HG03442 (cell line): ENCODE results near the gene AGMAT.
"Not testable (repeated sequence)": the region's sequence is repeated elsewhere in the genome, so short reads cannot be mapped to it uniquely, and the experiment has no call there.

ENCODE experiments used
- ATAC-seq: cut with Tn5 transposase; IDR thresholded peaks from one replicate; pipeline ENCODE4 v1.9.1; 2021; ENCODE audit warnings: mild to moderate bottlenecking, moderate library complexity; ENCODE audit not compliant: unreplicated experiment

The AGMAT gene

GRCh38 chr1:15616373-15617172, 31.7 kb upstream of the AGMAT start:
- ATAC-seq, result peak; percentile 24

- no peak for ATAC-seq
Measured at GRCh38 chr1:15610167-15610566, 25.3 kb upstream of the AGMAT start.

DNA sequence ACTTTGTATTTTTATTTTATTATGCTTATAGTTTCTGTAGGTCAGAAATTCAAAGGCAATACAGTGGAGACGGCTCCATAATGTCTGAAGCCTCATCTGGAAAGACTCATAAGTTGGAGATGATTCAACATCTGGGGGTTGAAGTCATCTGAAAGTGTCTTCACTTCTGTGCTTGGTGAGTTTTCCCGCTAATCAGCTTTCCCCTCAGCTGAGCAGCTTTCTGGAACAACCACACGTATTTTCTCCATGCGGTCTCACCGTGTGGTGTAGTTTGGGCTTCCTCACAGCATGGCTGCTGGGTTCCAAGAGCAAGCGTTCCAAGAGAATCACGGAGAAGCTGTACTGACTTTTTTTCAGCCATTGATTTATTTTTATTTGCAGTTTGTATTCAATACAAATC, 24.8 kb upstream of the AGMAT start:
- no peak for ATAC-seq

DNA sequence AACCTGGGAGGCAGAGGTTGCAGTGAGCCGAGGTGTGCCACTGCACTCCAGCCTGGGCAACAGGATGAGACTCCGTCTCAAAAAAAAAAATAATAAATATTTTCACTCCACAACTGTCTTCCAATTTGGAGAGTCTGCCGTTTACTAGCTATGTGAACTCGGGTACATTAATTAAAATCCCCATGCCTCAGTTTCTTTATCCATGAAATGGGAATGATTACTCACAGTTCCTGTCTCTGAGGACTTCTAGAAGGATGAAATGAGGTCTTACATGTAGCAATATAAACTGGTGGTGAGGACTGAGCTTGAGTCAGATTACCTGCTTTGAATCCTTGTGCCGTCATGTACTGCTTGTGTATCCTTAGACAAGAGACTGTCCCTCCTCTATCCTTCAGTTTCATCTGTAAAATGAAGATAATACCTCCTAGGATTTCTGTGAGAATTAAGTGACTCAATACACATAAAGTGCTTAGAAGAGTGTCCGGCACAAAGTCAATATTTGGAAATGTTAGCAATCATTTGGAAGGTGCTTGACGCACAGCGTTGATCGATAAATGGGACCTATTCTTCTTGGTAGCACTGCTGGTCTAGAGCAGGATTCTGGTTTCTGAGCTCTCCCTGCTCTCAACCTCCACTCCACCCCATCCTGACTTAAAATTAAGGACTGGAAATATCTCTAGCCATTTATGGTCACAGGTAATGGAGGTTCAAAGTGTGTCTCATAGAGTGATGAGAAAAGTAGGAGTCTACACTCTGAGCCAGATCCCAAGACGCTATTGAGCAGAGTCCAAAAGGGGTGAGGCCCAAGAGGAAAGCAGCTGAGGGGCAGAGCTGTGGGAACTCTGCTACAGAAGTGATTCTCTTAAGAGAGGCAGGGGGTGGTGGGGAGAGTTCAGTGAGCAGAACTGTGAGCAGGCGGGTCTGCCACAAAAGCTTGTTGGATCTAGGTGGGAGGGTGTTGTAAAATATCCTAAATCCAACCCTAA, 20.8 kb upstream of the AGMAT start:
- no peak for ATAC-seq

DNA sequence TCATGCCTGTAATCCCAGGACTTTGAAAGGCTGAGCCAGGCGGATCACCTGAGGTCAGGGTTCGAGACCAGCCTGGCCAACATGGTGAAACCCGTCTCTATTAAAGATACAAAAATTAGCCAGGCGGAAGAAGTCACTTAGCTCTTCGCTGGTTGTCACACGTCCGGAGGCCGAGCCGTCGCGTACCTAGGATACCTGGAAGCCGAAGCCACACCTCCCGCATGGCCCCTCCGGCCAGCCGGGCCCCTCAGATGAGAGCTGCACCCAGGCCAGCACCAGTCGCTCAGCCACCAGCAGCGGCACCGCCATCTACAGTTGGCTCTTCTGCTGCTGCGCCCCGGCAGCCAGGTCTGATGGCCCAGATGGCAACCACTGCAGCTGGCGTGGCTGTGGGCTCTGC, 19.5 kb upstream of the AGMAT start:
- ATAC-seq, result not testable (repeated sequence)

GRCh38 chr1:15603966-15604282, 19.1 kb upstream of the AGMAT start:
- ATAC-seq, result not testable (repeated sequence)

DNA sequence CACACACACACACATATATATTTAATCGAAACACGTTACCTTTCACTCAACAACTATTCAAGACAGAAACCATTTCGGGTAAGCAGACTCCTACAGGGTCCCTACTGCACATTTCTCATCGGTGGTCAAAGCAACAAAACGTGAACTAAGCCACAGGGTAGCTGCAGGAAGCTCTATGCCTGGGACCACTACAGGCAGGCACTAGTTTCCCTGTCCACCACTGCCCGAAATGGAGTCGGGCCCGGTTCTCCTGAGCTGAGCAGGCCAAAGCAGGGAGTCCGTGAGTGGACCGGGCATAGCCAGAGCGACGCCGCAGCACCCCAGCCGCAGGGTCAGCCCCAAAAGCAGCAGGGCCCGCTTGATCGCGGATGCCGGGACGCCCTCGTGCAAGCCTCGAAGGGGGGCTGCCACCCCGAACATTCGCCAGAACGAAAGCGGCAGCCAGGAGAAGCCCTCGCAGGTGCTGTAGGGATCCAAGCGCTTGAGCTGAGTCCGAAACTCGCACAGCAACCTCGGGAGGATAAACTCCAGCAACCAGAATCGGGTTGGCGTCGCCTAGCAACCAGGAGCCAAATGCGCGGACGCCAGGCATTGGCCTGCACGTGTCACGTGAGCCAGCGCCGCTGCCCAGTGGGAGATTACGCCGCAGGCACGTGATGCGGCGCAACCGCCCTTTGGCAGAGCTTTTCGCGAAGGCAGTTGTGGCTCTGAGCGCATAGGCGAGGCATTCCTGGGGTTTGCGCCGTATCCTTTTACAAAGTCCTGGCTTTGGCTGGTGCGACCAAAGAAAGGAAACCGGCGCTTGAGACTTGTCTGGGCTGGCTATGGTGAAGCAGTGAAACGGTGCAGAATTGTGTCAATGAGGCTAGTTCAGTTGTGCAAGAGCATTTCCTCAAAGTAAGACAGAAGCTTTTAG, 18.5 kb upstream of the AGMAT start:
- peak; percentile 89 for ATAC-seq

DNA sequence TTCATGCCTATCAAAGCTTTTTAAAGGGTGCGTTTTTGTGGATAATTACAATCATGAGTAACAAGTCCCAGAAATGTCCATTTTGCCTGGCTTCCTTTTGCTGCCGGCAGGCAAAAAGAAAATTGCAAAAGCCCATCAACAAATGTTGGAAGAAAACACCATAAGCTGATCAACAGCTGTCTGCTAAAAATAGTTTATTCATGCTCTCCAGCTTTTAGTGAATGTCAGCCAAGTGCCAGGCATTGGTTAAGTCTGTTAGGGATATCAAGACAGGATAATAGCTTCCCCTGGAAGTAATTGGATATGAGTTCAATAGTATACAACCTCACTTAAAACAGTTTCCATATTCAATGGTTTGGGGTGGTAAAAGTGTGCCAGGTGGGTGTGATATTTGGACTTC, 13.6 kb upstream of the AGMAT start:
- no peak for ATAC-seq

DNA sequence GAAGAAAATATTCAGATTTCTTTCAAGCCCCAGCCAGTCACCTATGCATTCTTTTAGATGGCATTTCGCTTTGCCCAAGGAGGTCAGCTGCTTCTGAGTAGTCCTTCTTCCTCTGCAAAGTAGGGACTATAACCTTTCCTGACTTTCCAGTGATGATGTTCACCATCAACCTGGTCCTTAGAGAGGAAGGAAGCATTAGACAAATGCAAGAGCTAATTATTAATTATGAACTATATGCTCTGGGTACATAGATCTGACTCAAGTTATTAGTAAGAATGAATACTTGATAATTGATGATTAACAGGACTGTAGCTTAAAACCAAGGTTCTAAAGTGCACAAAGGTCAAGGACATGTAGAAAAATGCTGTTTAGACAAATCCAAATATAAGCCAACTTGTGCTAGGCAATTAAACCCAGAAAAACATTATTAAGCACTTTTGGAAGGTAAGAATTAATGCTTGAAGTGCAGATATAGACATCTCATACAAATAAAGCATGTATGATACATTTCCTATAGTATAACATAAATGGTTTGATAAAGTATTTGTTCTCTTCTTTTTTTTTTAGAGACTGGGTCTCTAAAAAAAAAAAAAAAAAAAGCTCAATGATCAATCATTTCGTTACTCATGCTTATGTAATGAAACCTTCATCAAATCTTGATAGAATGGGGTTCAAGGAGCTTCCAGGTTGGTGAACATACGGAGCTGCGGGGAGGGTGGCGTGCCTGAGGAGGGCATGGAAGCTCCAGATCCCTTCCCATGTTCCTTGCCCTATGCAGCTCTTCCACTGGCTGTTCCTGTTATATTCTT, 11.2 kb upstream of the AGMAT start:
- ATAC-seq, result no peak

DNA sequence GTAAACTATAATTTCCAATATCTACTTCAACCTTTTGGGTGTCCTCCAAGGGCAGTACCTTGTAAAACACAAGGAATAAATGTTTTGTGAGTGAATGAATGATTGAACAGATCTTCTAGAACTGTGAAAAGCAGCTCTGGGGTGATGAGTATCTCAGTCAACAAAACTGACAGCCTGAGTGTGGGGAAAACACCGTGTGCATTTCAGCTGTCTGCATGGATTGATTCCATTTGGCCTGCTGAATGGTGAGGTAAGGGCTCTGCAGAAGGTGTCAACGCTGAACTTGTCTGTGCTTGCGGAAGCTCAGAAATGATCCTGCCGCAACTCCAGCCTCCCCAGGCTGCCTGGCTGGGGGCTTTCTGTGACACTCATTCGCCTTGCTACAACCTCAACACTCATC, 7.4 kb upstream of the AGMAT start:
- ATAC-seq, result no peak

DNA sequence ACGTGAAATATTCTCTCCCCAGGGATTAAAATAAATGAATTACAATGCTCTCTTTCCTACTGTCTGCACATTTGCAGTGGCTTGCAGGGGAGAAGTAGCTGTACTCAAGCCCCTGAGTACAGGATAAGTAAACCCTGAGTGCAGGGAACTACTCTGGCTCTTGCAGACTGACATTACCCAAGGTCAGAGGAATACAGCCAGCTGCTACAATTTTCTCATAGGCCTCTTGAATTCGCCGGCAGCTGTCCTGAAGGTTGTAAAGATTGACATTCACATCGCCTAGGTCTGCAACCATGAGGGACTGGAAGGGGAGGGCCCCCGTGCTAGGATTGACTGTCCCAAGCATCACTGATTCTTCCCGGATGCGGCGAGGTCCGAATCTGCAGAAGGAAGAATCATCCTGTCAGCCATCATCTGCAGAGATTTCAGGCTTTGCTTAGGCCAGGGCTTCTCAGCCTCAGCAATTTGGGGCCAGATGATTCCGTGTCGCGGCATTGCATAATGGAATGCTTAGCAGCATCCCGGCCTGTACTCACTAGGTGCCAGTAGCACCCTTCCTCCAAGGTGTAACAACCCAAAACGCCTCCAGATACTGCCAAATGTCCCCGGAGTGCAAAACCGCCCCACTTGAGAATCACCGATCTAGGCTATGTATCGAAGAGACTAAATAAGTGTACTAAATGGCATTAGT, 1.7 kb downstream of the AGMAT start:
- ATAC-seq, result no peak

GRCh38 chr1:15579683-15580047, 5.2 kb downstream of the AGMAT start:
- ATAC-seq, result no peak

DNA sequence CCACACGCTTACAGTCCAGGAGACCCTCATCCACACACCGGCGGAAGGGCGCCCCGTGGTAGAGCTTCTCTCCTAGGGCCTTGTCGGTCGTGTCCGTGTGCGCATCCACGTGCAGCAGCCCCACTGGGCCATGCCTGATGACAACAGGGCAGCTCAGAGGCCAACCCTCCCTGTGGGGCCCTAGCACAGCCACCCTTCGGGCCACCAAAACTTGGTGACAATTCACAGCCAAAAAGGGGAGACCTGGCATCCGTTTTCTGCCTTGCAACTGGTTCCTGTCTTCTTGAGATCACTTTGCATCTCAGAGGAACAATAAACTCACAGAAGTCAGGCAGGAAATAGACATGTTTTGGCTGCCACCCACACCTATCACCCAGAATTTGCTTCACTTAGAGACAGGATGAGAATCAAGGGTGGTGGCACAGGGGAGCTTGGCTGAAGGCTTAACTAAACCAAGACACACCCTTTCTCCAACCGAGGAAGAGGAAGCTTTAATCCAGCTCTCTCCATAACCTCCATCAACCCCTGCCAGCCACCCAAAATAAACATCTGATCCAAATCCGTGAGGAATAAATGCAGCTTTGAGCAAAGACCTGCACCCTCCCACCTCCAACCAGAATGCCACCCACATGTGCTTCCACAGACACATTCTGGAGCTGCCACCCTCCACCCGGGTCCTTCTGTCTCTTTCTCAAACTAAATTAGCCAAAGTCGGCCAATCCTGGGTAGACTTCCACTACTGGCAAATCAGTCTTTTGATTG, 5.7 kb downstream of the AGMAT start:
- ATAC-seq, result no peak

- ATAC-seq, result no peak
Measured at GRCh38 chr1:15577691-15578090, 7.2 kb downstream of the AGMAT start.

GRCh38 chr1:15575549-15576150, 9.2 kb downstream of the AGMAT start:
- no peak for ATAC-seq

- ATAC-seq, result no peak
Measured at GRCh38 chr1:15574741-15575140, 10.1 kb downstream of the AGMAT start.

GRCh38 chr1:15573477-15573876, 11.4 kb downstream of the AGMAT start:
- no peak for ATAC-seq

GRCh38 chr1:15571266-15571665, 13.6 kb downstream of the AGMAT start:
- no peak for ATAC-seq

DNA sequence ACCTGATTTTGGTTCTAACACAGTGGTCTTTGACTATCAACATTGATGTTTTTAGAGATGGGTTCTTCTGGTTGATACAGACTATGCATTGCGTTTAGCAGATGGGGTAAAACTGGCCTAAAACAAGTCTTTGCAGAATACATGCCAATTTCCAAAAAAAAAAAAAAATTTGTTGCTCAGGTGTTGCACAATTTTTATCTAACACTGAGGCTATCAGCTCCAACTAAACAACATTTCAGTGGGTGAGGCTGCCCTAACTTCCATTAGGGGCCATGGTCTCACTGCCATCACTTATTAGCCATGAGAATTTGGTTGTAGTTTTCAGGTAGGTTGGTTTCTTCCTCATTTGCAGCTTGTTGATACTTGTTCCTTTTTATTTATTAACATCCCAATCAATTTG, 14.0 kb downstream of the AGMAT start:
- no peak for ATAC-seq
